ENCODE data around the gene ULK4. TPM values are rescaled to one million over a fixed set of nuclear protein-coding genes. Genes with fewer than 3 reads are reported as not detected.

ULK4 gene
- polyA plus RNA-seq, 4 donors: 1.1 to 2.8 (median 1.8) TPM

GRCh38 chr3:41272667-41273066 is 689.2 kb downstream of the ULK4 start:
- no peak for DNase-seq
- 83 to 98% (median 90%) methylated on average over 1 of the region's 1 CpG for WGBS, 3 donors
- FAIRE-seq: no peak
- Histone ChIP-seq H3K27ac (ENCODE audit: low read depth in 1 of 3, low read length in 2 of 3) (no peak overlapping the region), H3K27me3 (ENCODE audit: control insufficient read depth in 3 of 3, insufficient read depth in 3 of 3, low read length in 3 of 3) (no peaks in the 10 kb centered on the region), H3K9me3 (ENCODE audit: control insufficient read depth in 2 of 2, insufficient read depth in 1 of 2, low read depth in 1 of 2, low read length in 1 of 2) (peaks cover 0 to 11% of the 10 kb centered on the region in 2 donors), H3K36me3 (ENCODE audit: control insufficient read depth in 3 of 3, insufficient read depth in 2 of 3, low read depth in 1 of 3, low read length in 3 of 3) (no peaks in the 10 kb centered on the region), H3K4me1 (ENCODE audit: control insufficient read depth in 3 of 3, insufficient read depth in 2 of 3, low read depth in 1 of 3, low read length in 2 of 3) (peaks cover 0 to 13% (median 0%) of the 10 kb centered on the region in 3 donors), H3K4me3 (ENCODE audit: low read depth in 1 of 3, low read length in 3 of 3) (no peak overlapping the region)

DNA sequence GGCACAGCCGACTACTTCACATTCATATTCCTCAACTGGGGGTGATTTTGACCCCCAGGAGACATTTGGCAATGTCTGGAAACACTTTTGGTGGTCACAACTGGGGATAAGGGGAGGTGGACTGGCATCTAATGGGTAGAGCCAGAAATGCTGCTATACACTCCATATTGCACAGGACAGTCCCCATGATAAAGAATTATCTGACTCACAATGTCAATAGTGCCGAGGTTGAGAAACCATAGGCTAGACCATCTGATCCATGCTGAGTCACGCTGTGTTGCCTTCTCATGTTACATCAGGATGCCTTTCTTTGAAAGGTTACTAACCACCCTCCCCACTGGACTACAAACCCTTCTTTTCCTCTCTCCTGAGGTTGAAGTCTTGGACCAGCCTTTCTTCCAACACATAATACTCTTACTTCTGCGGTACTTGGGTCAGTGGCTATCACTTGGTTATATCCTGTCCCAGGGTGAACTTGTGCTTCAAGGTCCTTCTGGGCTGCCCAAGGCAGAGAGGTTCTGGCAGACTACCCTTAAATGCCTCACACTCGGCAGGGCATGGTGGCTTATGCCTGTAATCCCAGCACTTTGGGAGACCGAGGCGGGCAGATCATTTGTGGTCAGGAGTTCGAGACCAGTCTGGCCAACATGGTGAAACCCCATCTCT is 693.8 kb downstream of the ULK4 start:
- no peaks in the 10 kb centered on the region for H3K27me3 ChIP-seq (ENCODE audit: control insufficient read depth in 3 of 3, insufficient read depth in 3 of 3, low read length in 3 of 3)
- 92 to 94% (median 92%) methylated on average over 8 of the region's 8 CpGs for WGBS, 3 donors
- H3K4me3 ChIP-seq (ENCODE audit: low read depth in 1 of 3, low read length in 3 of 3): no peak overlapping the region
- no peaks in the 10 kb centered on the region for H3K4me1 ChIP-seq (ENCODE audit: control insufficient read depth in 3 of 3, insufficient read depth in 2 of 3, low read depth in 1 of 3, low read length in 2 of 3)
- H3K27ac ChIP-seq (ENCODE audit: low read depth in 1 of 3, low read length in 2 of 3): no peak overlapping the region
- DNase-seq: peak in 1 of 2 donors; percentile 8
- peaks cover 0 to 3% of the 10 kb centered on the region in 2 donors for H3K9me3 ChIP-seq (ENCODE audit: control insufficient read depth in 2 of 2, insufficient read depth in 1 of 2, low read depth in 1 of 2, low read length in 1 of 2)
- FAIRE-seq: no peak
- no peaks in the 10 kb centered on the region for H3K36me3 ChIP-seq (ENCODE audit: control insufficient read depth in 3 of 3, insufficient read depth in 2 of 3, low read depth in 1 of 3, low read length in 3 of 3)

- H3K4me1 ChIP-seq (ENCODE audit: control insufficient read depth in 3 of 3, insufficient read depth in 2 of 3, low read depth in 1 of 3, low read length in 2 of 3): no peaks in the 10 kb centered on the region
These were observed 696.1 kb downstream of the ULK4 start for GRCh38 chr3:41265823-41266273.

DNA sequence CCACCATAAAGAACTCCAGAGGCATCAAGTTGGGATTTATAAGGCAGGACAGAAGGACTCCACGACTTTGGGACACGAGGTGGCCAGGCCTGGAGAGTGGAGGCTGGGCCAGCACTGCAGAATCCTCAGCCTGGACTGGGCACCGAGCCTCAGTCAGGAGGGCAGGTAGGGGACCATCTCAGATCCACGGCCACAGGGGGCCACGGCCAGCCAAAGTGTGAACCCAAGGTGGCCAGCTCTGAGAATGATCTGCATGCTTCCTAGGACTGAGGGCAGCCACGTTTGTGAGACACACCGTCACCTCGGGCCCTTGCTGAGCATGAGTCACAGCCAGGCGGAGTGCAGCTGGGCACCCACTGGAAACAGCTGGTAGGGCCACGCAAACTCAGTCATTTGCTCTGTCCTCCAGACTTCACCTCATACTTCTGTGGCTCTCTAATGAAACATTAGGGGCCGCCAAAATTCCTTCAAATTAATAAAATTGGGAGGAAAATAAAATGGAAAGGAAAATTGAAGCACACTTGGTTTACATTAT is 696.8 kb downstream of the ULK4 start:
- 80 to 88% (median 83%) methylated on average over 11 of the region's 11 CpGs for WGBS, 3 donors

More at GRCh38 chr3:41265823-41266273, 696.1 kb downstream of the ULK4 start:
- FAIRE-seq: no peak
- Histone ChIP-seq H3K4me3 (ENCODE audit: low read depth in 1 of 3, low read length in 3 of 3) (no peak overlapping the region), H3K27me3 (ENCODE audit: control insufficient read depth in 3 of 3, insufficient read depth in 3 of 3, low read length in 3 of 3) (no peaks in the 10 kb centered on the region), H3K27ac (ENCODE audit: low read depth in 1 of 3, low read length in 2 of 3) (no peak overlapping the region), H3K36me3 (ENCODE audit: control insufficient read depth in 3 of 3, insufficient read depth in 2 of 3, low read depth in 1 of 3, low read length in 3 of 3) (no peaks in the 10 kb centered on the region), H3K9me3 (ENCODE audit: control insufficient read depth in 2 of 2, insufficient read depth in 1 of 2, low read depth in 1 of 2, low read length in 1 of 2) (peaks cover 0 to 3% of the 10 kb centered on the region in 2 donors)
- no peak for DNase-seq
- 56 to 59% (median 57%) methylated on average over 3 of the region's 3 CpGs for WGBS, 3 donors

DNA sequence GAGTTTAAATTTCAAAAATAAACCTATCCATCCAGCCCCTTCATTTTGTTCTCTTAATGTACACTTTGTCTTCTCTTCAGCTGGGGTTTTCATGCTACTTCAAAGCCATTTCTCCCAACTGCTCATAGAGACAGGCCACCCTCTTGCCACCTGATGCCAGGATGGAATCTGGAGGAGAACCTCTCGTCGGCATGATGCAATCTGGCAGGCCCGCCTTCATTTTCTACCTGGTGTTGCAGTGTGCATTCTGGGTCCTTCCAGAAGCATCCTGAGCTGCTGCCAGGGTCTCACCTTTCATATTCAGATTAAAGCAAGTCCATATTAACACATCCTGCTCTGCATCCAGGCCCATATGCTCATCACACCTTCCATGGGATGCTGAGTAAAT is 701.8 kb downstream of the ULK4 start:
- peaks cover 0 to 3% of the 10 kb centered on the region in 2 donors for H3K9me3 ChIP-seq (ENCODE audit: control insufficient read depth in 2 of 2, insufficient read depth in 1 of 2, low read depth in 1 of 2, low read length in 1 of 2)
- no peaks in the 10 kb centered on the region for H3K27me3 ChIP-seq (ENCODE audit: control insufficient read depth in 3 of 3, insufficient read depth in 3 of 3, low read length in 3 of 3)
- no peaks in the 10 kb centered on the region for H3K4me1 ChIP-seq (ENCODE audit: control insufficient read depth in 3 of 3, insufficient read depth in 2 of 3, low read depth in 1 of 3, low read length in 2 of 3)
- H3K4me3 ChIP-seq (ENCODE audit: low read depth in 1 of 3, low read length in 3 of 3): no peak overlapping the region
- DNase-seq (no peak), FAIRE-seq (no peak)
- H3K27ac ChIP-seq (ENCODE audit: low read depth in 1 of 3, low read length in 2 of 3): no peak overlapping the region
- no peaks in the 10 kb centered on the region for H3K36me3 ChIP-seq (ENCODE audit: control insufficient read depth in 3 of 3, insufficient read depth in 2 of 3, low read depth in 1 of 3, low read length in 3 of 3)
- WGBS, 3 donors: 96 to 100% (median 100%) methylated on average over 3 of the region's 3 CpGs

More for the DNA sequence above, 696.8 kb downstream of the ULK4 start:
- FAIRE-seq (no peak), DNase-seq (no peak)
- peaks cover 0 to 3% of the 10 kb centered on the region in 2 donors for H3K9me3 ChIP-seq (ENCODE audit: control insufficient read depth in 2 of 2, insufficient read depth in 1 of 2, low read depth in 1 of 2, low read length in 1 of 2)
- no peak overlapping the region for H3K27ac ChIP-seq (ENCODE audit: low read depth in 1 of 3, low read length in 2 of 3)
- H3K36me3 ChIP-seq (ENCODE audit: control insufficient read depth in 3 of 3, insufficient read depth in 2 of 3, low read depth in 1 of 3, low read length in 3 of 3): no peaks in the 10 kb centered on the region
- no peaks in the 10 kb centered on the region for H3K4me1 ChIP-seq (ENCODE audit: control insufficient read depth in 3 of 3, insufficient read depth in 2 of 3, low read depth in 1 of 3, low read length in 2 of 3)
- H3K27me3 ChIP-seq (ENCODE audit: control insufficient read depth in 3 of 3, insufficient read depth in 3 of 3, low read length in 3 of 3): no peaks in the 10 kb centered on the region
- no peak overlapping the region for H3K4me3 ChIP-seq (ENCODE audit: low read depth in 1 of 3, low read length in 3 of 3)

GRCh38 chr3:41259449-41260062 is 702.3 kb downstream of the ULK4 start:
- DNase-seq: no peak
- 68 to 86% (median 77%) methylated on average over 1 of the region's 1 CpG for WGBS, 3 donors
- Histone ChIP-seq H3K4me1 (ENCODE audit: control insufficient read depth in 3 of 3, insufficient read depth in 2 of 3, low read depth in 1 of 3, low read length in 2 of 3) (no peaks in the 10 kb centered on the region), H3K27me3 (ENCODE audit: control insufficient read depth in 3 of 3, insufficient read depth in 3 of 3, low read length in 3 of 3) (no peaks in the 10 kb centered on the region), H3K27ac (ENCODE audit: low read depth in 1 of 3, low read length in 2 of 3) (no peak overlapping the region), H3K9me3 (ENCODE audit: control insufficient read depth in 2 of 2, insufficient read depth in 1 of 2, low read depth in 1 of 2, low read length in 1 of 2) (peaks cover 0 to 3% of the 10 kb centered on the region in 2 donors), H3K4me3 (ENCODE audit: low read depth in 1 of 3, low read length in 3 of 3) (no peak overlapping the region), H3K36me3 (ENCODE audit: control insufficient read depth in 3 of 3, insufficient read depth in 2 of 3, low read depth in 1 of 3, low read length in 3 of 3) (no peaks in the 10 kb centered on the region)
- no peak for FAIRE-seq

DNA sequence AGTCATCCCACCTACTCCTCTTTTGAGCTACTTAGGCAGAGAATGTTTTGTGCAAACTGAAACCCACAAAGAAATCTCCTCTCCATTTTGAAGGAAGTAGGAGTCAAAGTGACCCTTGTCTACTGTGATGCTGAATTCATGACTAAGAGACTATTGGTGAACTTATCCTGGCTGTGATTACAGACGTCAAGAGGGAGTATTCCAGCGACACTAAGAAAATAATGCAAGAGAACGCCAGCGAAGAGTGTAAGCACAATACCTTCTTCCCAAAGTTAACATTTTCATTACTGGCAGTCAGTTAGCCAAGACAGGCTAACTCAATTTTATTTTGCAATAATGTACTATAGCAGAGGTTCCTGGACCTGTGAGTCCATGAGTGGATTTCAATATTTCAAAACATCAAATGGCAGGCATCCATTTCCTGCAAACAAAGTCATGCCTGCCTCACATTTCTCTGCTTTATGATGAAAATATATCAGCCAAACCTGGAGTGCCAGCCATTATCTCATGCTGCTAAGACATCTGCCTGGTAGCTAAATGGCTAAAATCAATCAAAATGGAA is 703.6 kb downstream of the ULK4 start:
- DNase-seq (no peak), FAIRE-seq (no peak)
- Histone ChIP-seq H3K27me3 (ENCODE audit: control insufficient read depth in 3 of 3, insufficient read depth in 3 of 3, low read length in 3 of 3) (no peaks in the 10 kb centered on the region), H3K4me1 (ENCODE audit: control insufficient read depth in 3 of 3, insufficient read depth in 2 of 3, low read depth in 1 of 3, low read length in 2 of 3) (no peaks in the 10 kb centered on the region), H3K36me3 (ENCODE audit: control insufficient read depth in 3 of 3, insufficient read depth in 2 of 3, low read depth in 1 of 3, low read length in 3 of 3) (no peaks in the 10 kb centered on the region), H3K4me3 (ENCODE audit: low read depth in 1 of 3, low read length in 3 of 3) (no peak overlapping the region), H3K27ac (ENCODE audit: low read depth in 1 of 3, low read length in 2 of 3) (no peak overlapping the region), H3K9me3 (ENCODE audit: control insufficient read depth in 2 of 2, insufficient read depth in 1 of 2, low read depth in 1 of 2, low read length in 1 of 2) (peaks cover 0 to 3% of the 10 kb centered on the region in 2 donors)
- WGBS, 3 donors: 90 to 94% (median 93%) methylated on average over 4 of the region's 4 CpGs

DNA sequence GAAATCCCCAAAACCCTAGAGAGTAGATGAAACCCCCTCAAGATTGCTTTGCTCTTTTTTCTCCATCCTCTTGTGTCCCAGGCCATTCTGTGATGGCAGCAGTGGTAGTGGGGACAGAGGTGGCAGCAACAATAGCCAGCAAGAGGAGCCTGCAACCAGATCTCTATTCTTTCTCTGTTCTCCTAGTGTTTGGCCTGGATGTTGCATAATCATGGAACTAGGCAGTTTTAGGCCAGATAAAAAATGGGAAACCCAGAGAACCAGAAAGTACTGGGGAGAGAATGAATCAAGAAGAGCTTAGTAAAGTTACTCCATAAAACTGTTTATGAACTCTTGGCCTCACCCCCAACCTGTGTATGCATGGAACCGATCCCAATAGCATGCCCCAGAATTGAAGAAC is 710.3 kb downstream of the ULK4 start:
- Histone ChIP-seq H3K36me3 (ENCODE audit: control insufficient read depth in 3 of 3, insufficient read depth in 2 of 3, low read depth in 1 of 3, low read length in 3 of 3) (no peaks in the 10 kb centered on the region), H3K4me1 (ENCODE audit: control insufficient read depth in 3 of 3, insufficient read depth in 2 of 3, low read depth in 1 of 3, low read length in 2 of 3) (no peaks in the 10 kb centered on the region), H3K9me3 (ENCODE audit: control insufficient read depth in 2 of 2, insufficient read depth in 1 of 2, low read depth in 1 of 2, low read length in 1 of 2) (no peaks in the 10 kb centered on the region), H3K27me3 (ENCODE audit: control insufficient read depth in 3 of 3, insufficient read depth in 3 of 3, low read length in 3 of 3) (no peaks in the 10 kb centered on the region), H3K27ac (ENCODE audit: low read depth in 1 of 3, low read length in 2 of 3) (no peak overlapping the region), H3K4me3 (ENCODE audit: low read depth in 1 of 3, low read length in 3 of 3) (no peak overlapping the region)
- 93 to 100% (median 98%) methylated on average over 1 of the region's 1 CpG for WGBS, 3 donors
- DNase-seq: no peak
- no peak for FAIRE-seq
